ENCODE results near the gene TAF6.
A peak's percentile ranks its signal among the peaks of the same experiment; 100 is the strongest.

The TAF6 gene

DNA sequence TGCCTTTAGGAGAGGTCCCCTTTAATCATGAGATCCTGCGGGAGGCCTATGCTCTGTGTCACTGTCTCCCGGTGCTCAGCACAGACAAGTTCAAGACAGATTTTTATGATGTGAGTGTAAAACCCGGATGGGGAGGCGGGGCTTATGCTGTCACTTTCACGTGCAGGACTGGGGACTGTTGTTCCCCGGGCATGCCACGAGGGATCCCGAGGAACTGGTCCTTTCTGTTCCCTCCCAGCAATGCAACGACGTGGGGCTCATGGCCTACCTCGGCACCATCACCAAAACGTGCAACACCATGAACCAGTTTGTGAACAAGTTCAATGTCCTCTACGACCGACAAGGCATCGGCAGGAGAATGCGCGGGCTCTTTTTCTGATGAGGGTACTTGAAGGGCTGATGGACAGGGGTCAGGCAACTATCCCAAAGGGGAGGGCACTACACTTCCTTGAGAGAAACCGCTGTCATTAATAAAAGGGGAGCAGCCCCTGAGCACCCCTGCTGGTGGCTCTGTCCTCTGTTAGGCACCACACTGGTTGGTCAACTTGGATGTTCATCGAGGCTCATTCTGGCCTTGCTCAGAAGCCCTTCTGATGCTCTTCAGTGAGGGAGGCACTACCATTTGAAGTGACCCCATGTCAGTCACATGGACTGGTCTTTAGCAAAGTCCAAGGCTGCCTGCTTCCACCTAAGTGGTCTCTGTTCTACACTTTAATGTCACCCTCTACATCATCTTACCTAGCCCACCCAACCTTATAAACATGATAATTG lies 27.6 kb downstream of the TAF6 start:
- no peak for DNase-seq

DNA sequence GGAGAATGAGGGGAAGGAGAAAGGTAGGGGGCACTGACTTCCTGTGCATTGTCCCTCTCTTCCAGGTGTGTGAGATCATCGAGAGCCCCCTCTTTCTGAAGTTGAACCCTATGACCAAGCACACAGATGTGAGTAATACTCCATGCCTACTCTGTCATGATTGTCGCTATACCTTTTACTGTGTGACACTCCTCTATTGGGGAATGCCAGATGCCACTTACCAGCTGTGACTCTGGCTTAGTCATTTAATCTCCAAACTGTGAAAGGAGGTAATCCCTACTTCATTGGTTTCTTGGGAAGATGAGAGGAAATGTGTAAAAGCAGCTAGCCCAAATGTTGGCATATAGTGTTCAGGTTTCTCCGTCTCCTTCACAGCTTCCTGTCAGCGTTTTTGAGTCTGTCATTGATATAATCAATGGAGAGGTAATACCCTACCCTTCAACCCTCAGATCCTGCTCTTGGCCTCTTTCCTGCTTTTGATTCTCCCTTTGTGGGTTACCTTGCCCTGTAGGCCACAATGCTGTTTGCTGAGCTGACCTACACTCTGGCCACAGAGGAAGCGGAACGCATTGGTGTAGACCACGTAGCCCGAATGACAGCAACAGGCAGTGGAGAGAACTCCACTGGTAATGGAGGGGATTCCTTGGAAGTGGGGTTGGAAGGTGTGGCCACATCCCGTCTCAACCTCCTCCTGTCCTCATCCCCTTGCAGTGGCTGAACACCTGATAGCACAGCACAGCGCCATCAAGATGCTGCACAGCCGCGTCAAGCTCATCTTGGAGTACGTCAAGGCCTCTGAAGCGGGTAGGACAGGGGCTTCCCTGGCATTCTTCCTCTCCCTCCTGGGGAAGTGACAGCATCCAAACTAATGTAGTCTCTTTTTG lies 28.4 kb downstream of the TAF6 start:
- DNase-seq: no peak

DNA sequence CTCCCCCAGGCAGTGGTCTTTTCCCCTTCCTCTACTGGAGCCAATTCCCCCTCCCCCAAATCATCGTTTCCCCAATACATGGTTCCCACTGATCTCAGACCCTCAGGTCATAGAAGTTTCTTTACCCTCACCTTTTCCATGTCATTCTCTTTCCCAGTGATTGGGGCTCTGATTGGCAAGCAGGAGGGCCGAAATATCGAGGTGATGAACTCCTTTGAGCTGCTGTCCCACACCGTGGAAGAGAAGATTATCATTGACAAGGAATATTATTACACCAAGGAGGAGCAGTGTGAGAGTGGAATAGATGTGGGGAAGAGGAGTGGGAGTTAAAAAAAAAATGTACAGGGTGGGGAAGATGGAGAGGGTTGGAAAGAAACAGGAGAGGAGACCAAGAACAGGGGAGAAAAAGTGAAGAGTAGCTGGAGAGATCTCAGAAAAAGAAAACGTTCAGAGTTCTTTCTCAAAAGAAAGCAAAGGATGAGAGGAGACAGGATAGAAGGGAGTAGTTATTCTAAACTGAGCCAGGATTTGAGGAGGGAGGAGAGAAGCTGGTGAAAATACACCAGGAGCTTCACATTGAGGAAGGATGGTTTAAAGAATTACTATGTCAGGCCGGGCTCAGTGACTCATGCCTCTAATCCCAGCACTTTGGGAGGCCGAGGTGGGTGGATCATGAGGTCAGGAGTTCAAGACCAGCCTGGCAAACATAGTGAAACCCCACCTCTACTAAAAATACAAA lies 29.5 kb downstream of the TAF6 start:
- DNase-seq: no peak

DNA sequence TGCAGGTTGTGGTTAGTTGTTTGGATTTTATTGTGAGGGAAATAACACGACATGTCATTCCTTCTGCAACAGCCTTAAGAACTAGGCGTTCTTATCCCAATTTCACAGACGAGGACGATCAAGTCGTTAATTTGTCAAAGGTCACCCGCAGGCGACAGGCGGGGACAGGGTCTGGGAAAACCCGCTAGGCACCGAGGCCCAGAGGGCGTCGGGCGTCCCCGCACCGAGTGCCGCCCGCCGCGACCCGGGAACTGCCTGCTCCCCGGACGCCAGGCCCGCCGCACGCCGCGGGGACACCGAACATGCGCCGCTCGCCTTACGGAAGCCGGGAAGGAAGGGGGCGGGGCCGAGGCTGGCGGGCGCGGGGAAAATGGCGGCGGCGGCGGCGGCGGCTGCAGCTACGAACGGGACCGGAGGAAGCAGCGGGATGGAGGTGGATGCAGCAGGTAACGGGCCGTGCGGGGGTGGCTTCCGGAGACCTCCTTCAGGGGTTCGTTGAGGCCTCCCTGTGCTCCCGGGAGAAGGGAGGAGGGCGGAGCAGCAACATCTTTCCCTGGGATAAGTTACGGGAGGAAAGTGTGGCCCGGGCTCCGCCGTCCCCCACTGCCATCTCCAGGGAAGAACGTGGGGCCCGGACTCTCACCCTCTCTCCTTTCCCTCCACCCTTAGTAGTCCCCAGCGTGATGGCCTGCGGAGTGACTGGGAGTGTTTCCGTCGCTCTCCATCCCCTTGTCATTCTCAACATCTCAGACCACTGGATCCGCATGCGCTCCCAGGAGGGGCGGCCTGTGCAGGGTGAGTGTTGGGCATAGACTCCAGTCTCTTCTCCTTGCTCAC lies 30.3 kb downstream of the TAF6 start, which contains the start of gene COPS6:
Gene COPS6, plus strand, starts transcription at position 349 of the 837 bp plus-strand sequence. Its CDS starts 22 bp downstream, at position 371.
- peak; percentile 88 for DNase-seq

DNA sequence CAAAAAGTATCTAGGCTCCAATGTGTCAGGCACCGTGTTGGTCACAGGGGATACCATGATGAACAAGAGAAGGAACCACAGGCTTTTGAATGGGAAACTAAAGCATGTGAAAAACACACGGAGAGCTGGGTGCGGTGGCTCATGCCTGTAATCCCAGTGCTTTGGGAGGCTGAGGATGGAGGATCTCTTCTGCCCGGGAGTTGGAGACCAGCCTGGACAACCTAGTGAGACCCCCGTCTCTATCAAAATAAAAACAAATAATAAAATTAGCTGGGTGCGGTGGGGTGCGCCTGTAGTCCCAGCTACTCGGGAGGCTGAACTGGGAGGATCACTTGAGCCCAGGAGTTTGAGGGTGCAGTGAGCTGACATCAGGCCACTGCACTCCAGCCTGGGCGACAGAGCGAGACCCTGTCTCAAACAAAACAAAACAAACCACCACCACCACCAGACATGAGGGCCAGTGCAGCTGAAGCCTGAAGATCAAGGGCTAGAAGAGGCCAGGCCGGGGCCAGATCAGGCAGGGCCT lies 31.0 kb downstream of the TAF6 start:
- DNase-seq: no peak

DNA sequence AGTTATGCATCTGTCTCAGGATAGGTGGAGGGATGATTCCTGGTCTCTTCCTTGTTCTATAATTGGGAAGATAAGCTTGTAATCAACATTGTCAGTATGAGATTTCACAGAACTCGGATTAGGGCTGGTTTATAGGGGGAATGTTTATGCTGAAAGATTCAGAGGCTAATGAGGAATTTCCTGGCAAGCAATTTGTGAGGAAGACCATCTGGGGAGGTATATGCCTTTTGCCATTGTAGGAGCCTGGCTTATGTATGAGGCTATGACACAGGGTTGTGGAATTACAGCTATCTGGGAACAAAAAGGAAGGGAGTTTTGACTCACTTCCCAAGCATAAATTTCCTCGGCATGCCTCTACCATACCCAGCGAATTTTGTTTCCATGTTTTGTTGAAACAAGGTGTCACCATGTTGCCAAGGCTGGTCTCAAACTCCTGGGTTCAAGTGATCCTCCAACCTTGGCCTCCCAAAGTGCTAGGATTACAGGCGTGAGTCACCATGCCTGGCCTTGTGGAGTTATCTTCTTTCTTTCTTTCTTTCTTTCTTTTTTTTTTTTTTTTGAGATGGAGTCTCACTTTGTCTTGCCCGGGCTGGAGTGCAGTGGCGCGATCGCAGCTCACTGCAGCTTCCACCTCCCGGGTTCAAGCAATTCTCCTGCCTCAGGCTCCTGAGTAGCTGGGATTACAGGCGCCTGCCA lies 32.0 kb downstream of the TAF6 start:
- DNase-seq: no peak

DNA sequence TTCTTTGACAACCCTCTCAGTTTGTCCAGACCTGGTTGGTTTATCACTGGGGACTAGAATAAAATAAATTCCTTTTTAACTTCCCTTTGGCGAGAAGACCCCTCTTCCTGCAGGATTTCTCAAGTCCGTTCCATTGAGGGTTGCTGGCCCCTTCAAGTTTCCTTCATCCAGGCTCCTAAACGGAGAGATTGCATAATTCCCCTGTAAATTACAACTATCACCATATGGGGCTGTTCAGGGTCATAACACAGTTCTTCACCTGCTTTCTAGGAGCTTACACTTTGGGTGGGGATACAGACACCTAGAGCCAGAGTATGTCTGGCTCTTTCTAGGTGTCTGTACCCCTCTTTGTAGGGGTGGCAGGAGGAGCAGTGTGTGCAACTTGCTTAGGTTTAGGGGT lies 33.6 kb downstream of the TAF6 start:
- DNase-seq: no peak

DNA sequence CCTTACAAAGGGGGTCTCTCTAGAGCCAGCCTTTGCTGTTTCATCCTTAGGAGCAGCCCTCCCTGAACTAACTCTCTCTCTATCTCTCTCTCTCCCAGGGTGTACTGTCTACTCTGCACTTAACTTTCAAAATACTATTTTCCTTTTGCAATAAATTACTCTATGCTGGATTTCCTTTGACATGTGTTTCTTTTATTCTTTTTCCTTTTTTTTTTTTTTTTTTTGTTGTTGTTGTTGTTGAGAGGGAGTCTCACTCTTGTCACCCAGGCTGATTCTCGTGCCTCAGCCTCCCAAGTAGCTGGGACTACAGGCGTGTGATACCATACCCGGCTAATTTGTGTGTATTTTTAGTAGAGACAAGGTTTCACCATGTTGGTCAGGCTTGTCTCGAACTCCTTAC lies 36.2 kb downstream of the TAF6 start:
- no peak for DNase-seq

DNA sequence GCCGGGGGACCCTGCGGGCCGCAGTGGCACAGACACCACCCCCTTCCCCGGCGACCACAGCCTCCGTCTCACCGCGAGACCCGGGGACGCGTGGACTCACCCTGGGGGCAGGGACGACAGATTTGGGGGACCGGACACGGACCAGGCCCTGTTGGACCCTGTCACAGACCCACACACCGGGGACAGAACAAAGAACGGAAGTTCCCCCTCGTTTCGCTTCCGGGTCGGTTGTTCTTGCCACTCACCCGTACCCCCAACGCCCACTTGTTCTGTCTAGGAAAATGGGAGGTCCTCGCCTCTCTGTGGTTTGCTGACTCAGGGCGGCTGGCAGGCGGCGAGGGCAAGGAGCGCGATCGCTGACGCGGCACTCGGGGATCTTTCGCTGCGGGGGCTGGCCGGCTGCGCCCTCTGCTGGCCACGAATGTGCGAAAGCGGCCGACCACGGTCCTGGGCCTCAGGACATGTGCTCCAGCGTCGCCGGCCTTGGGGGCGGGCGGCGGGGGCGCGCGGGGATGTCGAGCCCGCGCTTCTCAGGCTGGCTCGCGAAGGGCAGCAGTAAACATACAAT lies 37.5 kb downstream of the TAF6 start, which contains the start of gene ZNF3:
Gene ZNF3, minus strand, starts transcription at position 189 of the 568 bp plus-strand sequence. CDS start 4,366 bp downstream, outside the sequence.
- peak; percentile 99 for DNase-seq

DNA sequence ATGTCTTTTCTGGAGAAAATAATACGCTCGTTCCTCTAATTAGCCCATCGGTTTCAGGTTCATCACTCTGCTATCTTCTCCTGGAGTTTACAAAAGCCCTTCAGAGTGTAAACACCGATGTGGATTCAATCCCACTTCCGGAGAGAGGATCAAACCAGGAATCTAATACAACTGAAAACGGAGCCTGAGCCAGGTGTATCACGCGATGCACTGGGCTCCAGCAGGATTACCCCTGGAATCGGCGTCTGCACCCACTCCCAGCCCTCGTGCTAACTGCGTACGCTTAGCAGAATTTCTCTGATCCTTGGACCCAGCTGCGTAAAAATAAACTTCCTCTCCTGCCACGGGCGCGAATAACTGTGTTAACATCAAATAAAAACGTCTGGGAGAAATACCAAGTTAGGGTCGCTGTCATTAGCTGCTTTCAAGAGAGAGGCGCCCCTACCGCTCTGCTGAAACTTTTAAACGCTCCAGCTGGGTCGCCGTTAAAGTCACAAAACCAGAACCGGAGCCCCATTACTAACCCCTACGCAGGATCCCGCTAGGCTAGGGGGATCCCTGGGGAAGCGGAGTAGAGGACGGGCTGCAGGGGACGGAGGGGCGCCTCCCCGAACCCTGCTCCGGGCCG lies 38.1 kb downstream of the TAF6 start:
- peak; percentile 19 for DNase-seq

DNA sequence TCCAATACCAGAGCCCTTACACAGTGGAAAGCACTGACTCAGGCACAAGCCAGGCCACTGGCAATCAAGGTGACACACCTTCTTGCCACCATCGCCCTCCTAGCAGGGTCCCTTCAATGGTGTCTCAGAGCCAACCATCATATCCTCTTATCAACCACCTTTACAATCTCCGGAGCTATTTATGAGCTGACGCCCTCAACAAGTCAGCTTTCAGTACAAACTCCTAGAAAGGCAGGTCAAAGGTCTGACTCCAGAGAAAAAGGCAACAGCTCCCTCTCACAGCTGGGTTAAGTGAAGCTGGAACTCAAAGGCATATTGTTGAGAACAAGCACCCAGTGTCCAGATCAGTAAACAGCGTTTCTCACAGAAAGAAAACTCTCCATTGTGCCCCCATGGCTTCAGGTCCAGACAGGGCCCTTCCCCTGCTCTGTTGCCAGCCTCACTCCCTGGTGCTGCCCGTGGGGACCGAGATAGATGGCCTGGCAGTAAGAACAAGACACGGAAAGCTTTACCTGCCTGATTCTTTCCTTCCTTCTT lies 40.1 kb downstream of the TAF6 start:
- no peak for DNase-seq

DNA sequence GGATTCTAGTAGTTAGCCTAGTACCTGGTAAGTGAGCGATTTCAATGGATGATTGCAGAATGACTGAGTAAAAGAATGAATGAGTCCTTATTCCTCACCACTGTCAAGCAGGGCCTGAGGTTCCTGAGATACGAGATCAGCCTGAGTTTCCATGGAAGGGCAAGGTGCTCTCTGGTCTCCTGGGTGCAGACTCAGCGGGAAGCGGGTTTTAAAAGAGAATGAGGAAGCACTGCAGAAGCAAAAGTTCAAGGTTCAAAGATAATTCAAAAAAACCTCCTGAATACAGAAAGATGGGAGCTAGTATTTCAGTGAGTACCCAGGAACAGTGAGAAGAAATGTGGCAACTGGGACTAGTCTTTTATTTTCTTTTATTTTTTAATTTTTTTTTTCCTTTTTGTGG lies 42.0 kb downstream of the TAF6 start:
- DNase-seq: no peak

DNA sequence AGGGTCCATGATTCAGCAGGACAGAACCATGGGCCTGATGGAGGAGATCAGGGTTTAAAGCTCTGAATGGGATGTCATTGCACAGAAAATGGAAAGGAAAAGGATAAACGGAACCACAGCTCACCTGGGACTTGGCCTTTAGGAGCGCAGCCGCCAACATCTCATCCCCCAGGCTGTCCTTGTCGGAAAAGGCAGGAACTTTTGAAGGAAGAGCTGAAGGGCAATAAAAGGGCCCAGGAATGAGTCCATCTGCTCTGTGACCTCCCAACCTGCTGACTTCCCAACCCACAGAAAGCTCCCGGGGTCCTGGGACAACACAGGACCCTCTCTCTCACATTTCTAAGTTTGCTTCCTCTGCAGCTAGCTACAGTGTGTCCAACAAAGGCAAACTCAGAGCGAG lies 43.7 kb downstream of the TAF6 start:
- no peak for DNase-seq

DNA sequence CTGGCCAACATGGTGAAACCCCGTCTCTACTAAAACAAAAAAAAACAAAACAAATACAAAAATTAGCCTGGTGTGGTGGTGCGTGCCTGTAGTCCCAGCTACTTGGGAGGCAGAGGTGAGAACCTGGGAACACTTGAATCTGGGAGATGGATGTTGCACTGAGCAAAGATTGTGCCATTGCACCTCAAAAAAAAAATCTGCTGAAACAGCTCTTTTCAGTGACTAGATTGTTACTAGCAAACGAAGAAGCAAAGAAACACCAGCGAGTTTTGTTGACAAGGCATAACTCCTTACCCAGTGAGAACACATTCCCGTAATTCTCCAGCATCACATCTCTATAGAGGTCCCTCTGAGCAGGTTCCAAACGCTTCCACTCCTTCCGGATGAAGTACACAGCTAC lies 44.3 kb downstream of the TAF6 start:
- DNase-seq: no peak

DNA sequence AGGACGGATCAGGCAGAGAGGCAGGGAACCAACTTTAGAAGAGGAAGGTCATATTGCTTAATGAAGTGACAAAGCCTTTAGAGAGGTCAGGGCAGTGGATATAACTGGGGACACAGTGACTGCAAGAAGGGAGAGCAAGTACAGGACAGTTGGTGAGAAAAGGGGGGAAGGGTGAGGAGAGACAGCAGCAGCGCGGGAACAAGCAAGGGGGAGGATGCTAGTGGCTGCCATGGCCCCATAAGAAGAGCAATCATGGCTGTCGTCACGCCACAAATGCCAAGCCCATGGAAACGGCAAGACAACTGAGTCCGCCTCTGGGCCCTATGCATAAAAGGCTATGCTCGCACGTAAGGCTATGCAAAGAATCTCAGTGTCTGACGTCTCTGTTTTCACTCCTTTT lies 46.7 kb downstream of the TAF6 start:
- no peak for DNase-seq

DNA sequence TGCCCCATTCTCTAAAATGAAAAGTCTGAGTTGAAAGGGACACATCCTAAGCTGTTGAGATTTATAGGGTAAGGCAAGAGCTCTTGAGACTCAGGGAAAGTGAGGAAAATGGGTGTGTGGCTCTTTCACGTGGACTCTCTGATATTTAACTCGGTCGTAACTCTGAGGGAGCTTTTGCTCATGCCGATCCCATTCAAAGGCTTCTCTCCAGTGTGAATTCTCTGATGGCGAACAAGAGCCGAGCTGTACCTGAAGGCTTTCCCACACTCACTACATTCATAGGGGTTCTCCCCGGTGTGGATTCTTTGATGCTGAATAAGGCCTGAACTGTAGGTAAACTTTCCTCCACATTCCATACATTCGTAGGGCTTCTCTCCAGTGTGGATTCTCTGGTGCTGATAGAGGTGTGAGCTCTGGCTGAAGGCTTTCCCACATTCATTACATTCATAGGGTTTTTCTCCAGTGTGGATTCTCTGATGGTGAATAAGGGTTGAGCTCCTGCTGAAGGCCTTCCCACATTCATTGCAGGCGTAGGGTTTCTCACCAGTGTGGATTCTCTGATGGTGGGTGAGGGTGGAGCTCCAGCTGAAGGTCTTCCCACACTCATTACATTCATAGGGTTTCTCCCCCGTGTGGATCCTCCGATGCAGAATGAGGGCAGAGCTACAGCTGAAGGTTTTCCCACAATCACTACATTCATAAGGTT lies 48.0 kb downstream of the TAF6 start:
- no peak for DNase-seq

DNA sequence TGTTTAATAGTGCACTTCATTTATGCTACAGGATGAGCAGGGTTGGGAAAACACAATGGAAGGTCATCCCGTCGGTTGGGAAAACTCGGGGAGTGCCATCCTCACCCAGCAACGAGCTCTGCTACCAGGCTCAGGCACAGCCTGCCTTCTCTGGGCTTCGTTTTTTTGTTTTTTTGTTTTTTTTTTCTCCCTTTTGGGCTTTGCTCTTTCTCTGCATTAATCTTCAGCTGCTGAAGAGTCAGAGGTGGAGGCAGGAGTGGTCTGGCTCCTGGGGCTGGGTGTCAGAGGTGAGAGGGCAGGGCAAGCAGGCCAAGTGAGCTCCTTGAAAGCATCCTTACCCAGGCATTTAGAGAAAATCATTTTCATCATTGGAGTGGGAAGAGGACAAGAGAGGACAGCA lies 49.2 kb downstream of the TAF6 start:
- no peak for DNase-seq

DNA sequence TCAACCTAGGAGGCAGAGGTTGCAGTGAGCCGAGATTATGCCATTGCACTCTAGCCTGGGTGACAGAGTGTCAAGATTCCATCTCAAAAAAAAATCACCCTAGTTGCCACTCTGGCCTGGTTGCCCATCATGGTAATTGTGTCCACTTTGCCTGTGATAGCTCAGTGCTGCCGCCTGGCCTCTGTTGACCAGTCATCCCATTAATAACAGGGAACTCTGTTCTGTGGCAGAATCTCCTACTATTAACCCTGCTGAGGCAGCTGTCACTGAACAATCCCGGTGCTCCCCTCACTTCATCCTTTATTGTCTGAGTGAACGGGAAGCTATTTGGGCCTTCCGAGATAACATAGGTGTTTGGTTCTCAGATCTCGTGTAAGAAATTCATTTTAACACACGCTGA lies 52.2 kb downstream of the TAF6 start:
- DNase-seq: no peak

DNA sequence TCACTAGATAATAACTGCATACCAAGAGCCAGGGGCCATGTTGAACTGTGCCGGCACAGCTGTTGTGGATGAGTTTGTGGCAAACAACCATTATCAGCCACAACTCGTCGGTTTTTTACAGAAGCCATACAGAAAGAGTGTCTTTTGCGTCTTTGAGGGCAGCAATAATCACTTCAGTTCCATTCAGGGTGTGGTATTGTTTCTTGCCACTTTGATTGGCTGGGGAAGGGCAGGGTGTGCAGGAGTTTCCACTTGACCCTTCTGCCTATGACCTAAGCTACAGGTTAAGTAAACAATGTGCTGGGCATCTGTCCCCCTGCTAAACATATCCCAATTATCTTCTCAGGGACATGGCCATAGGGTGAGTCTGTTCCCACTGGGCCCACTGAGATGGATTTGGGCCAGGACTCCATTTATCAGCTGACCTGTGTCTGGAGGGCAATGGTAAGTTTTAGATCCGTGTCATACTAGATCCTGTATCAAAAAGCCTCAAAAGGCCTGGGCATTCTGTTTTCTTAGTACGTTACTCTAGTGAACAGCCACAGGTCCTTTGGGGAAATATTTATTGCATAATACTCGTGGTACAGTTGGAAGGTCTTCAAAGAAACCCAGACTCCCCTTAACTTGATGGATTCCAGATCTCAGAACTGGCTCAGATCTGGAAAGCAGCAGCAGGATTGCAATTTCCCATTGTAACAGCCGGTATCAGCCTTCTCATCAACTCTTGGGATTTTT lies 53.5 kb downstream of the TAF6 start:
- no peak for DNase-seq
